ENCODE data around the gene KLHL40.

DNA sequence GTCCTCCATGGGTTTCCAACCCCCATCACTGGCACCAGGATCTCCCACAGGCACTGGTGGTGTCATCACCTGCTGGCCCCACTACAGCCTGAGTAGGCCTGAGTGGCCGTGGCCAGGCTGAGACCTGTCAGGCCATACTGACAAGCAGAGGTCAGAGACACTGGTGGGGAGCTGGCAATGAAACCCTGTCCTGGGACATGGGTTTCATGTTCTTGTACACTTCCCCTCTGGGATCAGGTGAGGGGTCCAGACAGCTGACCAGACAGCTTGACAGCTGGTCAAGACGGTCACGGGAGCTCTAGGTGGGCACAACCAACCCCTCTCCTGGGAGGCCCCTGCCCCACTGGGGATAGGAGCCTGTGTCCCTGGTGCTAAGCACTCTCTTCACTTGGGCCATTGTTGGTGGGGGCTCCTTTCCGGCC lies 18.7 kb upstream of the KLHL40 start:
- TF ChIP-seq, protein P1, sequence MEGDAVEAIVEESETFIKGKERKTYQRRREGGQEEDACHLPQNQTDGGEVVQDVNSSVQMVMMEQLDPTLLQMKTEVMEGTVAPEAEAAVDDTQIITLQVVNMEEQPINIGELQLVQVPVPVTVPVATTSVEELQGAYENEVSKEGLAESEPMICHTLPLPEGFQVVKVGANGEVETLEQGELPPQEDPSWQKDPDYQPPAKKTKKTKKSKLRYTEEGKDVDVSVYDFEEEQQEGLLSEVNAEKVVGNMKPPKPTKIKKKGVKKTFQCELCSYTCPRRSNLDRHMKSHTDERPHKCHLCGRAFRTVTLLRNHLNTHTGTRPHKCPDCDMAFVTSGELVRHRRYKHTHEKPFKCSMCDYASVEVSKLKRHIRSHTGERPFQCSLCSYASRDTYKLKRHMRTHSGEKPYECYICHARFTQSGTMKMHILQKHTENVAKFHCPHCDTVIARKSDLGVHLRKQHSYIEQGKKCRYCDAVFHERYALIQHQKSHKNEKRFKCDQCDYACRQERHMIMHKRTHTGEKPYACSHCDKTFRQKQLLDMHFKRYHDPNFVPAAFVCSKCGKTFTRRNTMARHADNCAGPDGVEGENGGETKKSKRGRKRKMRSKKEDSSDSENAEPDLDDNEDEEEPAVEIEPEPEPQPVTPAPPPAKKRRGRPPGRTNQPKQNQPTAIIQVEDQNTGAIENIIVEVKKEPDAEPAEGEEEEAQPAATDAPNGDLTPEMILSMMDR (conservative IDR thresholded peaks at IDR 0.05; ENCODE audit: low read length), result no peak
- TF ChIP-seq EZH2phosphoT487 (IDR thresholded peaks at IDR 0.05; ENCODE audit: borderline replicate concordance, low read depth, low read length), result no peak

All from OCI-LY7 (cell line).